Esophagus mucosa (tissue), 1 donor: ENCODE data around the gene ESYT1. TPM values are rescaled to one million over a fixed set of nuclear protein-coding genes. Genes with fewer than 3 reads are reported as not detected.

Experiments used
- ATAC-seq: fragments of 200-7000 bp; cut with Tn5 transposase; one replicate; pipeline ENCODE4 v1.9.1; 2020
- total RNA-seq: library from RNA; stranded (reverse); gene quantifications from one replicate; pipeline ENCODE4 v1.2.4, GENCODE V29; 2023
- donor health status: DM: yes; HTN: yes; CAD: no.

The ESYT1 gene
- total RNA-seq, 1 donor from 2014 or later = 48.8 TPM

GRCh38 chr12:56189099-56189917 lies 61.2 kb downstream of the ESYT1 start, which contains the start of gene SMARCC2:
SMARCC2 (minus strand) TSS chr12:56189483; CDS start chr12:56189461, 22 bp downstream.
- peak; percentile 88 for ATAC-seq

- peak; percentile 59 for ATAC-seq
Observed at GRCh38 chr12:56189918-56190694, 62.0 kb downstream of the ESYT1 start.

GRCh38 chr12:56190695-56191155 lies 62.7 kb downstream of the ESYT1 start:
- no peak for ATAC-seq

DNA sequence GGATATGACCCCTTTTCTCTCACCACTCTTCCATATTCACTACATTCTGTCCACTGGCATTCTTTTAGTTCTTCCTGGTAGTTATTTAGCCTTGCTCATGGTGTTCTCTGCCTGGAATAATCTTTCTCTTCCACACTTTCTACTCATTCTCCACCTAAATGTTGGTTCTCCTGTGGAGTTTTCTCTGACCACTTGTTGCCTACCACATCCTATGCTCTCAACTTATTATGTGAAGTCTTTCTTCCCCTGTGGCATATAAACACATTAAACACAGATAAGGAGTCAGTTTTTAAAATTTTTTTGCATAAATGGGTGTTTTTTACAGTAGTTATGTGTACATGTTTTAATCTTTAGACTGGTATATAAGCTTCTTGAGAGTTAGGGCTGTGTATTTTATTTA lies 64.5 kb downstream of the ESYT1 start:
- ATAC-seq = no peak

DNA sequence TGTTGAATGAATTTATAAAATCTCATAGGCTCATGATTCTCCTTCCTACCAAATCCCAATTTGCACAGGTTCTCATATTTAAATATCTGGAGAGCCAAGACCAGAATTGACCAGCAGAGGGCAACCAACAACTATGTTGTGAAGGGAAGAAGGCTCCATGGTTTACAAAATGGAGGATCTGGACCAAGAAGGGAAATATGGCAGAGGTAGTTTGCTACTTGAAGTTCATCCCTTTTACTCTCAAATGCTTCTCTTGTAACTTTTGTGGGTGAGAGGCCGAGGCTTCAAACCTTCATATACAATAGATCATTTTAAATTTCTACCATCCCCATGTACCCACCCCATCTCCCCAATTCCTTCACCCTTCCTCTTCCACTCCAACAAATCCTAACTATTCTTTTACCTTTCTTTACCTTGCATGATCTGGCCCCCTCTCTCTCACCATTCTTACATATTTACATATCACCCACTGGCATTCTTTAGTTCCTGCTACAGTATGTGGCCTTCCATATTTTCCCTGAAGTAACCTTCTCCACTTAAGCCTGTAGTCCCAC lies 65.0 kb downstream of the ESYT1 start:
- ATAC-seq = peak; percentile 30

Other genes with a start within 250 kb of the ESYT1 start
- 66.9 TPM for gene PYM1, start 200.4 kb upstream of the ESYT1 start, total RNA-seq
- 170 TPM for gene DGKA, start 197.1 kb upstream of the ESYT1 start, total RNA-seq
- gene PMEL, start 162.2 kb upstream of the ESYT1 start, total RNA-seq = 0.52 TPM
- 20.5 TPM for gene CDK2, start 161.4 kb upstream of the ESYT1 start, total RNA-seq
- gene RAB5B, start 154.2 kb upstream of the ESYT1 start, total RNA-seq = 111 TPM
- 16.0 TPM for gene SUOX, start 131.0 kb upstream of the ESYT1 start, total RNA-seq
- gene IKZF4, start 107.2 kb upstream of the ESYT1 start, total RNA-seq = 4.3 TPM
- 52.8 TPM for gene RPS26, start 86.3 kb upstream of the ESYT1 start, total RNA-seq
- gene ERBB3, start 48.1 kb upstream of the ESYT1 start, total RNA-seq = 68.1 TPM
- 125 TPM for gene PA2G4, start 23.7 kb upstream of the ESYT1 start, total RNA-seq
- gene RPL41, start 11.6 kb upstream of the ESYT1 start, total RNA-seq = 4,992 TPM
- gene ZC3H10, start 10.0 kb upstream of the ESYT1 start, total RNA-seq = 1.8 TPM
- gene MYL6B, start 24.3 kb downstream of the ESYT1 start, total RNA-seq = 54.2 TPM
- gene MYL6, start 30.1 kb downstream of the ESYT1 start, total RNA-seq = 1,179 TPM
- 44.4 TPM for gene SMARCC2, start 61.2 kb downstream of the ESYT1 start, total RNA-seq
- gene RNF41, start 93.7 kb downstream of the ESYT1 start, total RNA-seq = 26.9 TPM
- 26.5 TPM for gene NABP2, start 96.1 kb downstream of the ESYT1 start, total RNA-seq
- not detected for gene SLC39A5, start 101.8 kb downstream of the ESYT1 start, total RNA-seq
- 19.8 TPM for gene ANKRD52, start 130.1 kb downstream of the ESYT1 start, total RNA-seq
- 3.1 TPM for gene COQ10A, start 138.7 kb downstream of the ESYT1 start, total RNA-seq
- 215 TPM for gene CS, start 172.1 kb downstream of the ESYT1 start, total RNA-seq
- 67.7 TPM for gene CNPY2, start 187.7 kb downstream of the ESYT1 start, total RNA-seq
- 21.4 TPM for gene PAN2, start 205.7 kb downstream of the ESYT1 start, total RNA-seq
- 1.8 TPM for gene IL23A, start 210.6 kb downstream of the ESYT1 start, total RNA-seq
- gene STAT2, start 231.8 kb downstream of the ESYT1 start, total RNA-seq = 54.5 TPM
- gene APOF, start 234.6 kb downstream of the ESYT1 start, total RNA-seq = not detected